K562 (cell line): ENCODE data around the gene PRAME. TPM values are rescaled to one million over a fixed set of nuclear protein-coding genes. Genes with fewer than 3 reads are reported as not detected.

ENCODE experiments used
- ATF1 ChIP-seq, 2 experiments: fragments of 450-650 bp in 1 of 2; IDR thresholded peaks; 2 replicates each; pipeline ENCODE4 v1.6.1; 2016; ENCODE audit warnings: missing compliant biosample characterization in 1 of 2, missing genetic modification characterization in 1 of 2
- CBFA2T3 ChIP-seq: fragments of 450-650 bp; IDR thresholded peaks from 2 replicates; pipeline ENCODE4 v1.6.1; 2017
- CEBPG ChIP-seq, 3 experiments: fragments of 200-800 bp in 1 of 3; sonication (Bioruptor generic) in 1 of 3; sonication (generic) in 1 of 3; formaldehyde crosslinking in 1 of 3; IDR thresholded peaks in 2 of 3; conservative IDR thresholded peaks in 1 of 3; 2 replicates each; pipeline versions ENCODE4 v1.6.1 to v1.8.0; 2016 to 2022; ENCODE audit warnings: missing compliant biosample characterization in 2 of 3, missing genetic modification characterization in 2 of 3, mild to moderate bottlenecking in 1 of 3, missing genetic modification reagents in 1 of 3
- CTBP1 ChIP-seq: fragments of 450-650 bp; IDR thresholded peaks from 2 replicates; pipeline ENCODE4 v1.6.1; 2016; ENCODE audit warnings: borderline replicate concordance
- CUX1 ChIP-seq: fragments of 200-800 bp; sonication (Bioruptor generic); IDR thresholded peaks from 2 replicates; pipeline ENCODE4 v1.6.1; 2016; ENCODE audit warnings: missing genetic modification characterization, missing compliant biosample characterization
- E2F3 ChIP-seq: fragments of 250-450 bp; sonication (Bioruptor Pico); IDR thresholded peaks from 2 replicates; pipeline ENCODE4 v1.4.0; 2020; ENCODE audit warnings: mild to moderate bottlenecking
- FOXK1 ChIP-seq: sonication (generic); formaldehyde crosslinking; IDR thresholded peaks from 2 replicates; pipeline ENCODE4 v1.8.0; 2022; ENCODE audit warnings: missing genetic modification reagents, mild to moderate bottlenecking, borderline replicate concordance
- HIVEP1 ChIP-seq: fragments of 250-450 bp; sonication (Bioruptor Pico); IDR thresholded peaks from 2 replicates; pipeline ENCODE4 v1.4.0; 2020; ENCODE audit warnings: mild to moderate bottlenecking
- KLF1 ChIP-seq: fragments of 450-650 bp; IDR thresholded peaks from 2 replicates; pipeline ENCODE4 v1.6.1; 2016; ENCODE audit warnings: missing genetic modification characterization, missing compliant biosample characterization
- MBD2 ChIP-seq: sonication (generic); IDR thresholded peaks from 2 replicates; pipeline ENCODE4 v1.6.1; 2016; ENCODE audit warnings: low read depth, borderline replicate concordance
- NR3C1 ChIP-seq: sonication (generic); formaldehyde crosslinking; IDR thresholded peaks from 2 replicates; pipeline ENCODE4 v1.8.1; 2022; ENCODE audit warnings: missing genetic modification reagents
- RFX5 ChIP-seq: IDR thresholded peaks from 2 replicates; pipeline ENCODE4 v1.6.1; 2011; ENCODE audit warnings: low read depth, mild to moderate bottlenecking, improper control_type of control experiment, low read length
- SAP30 ChIP-seq: fragments of 200-600 bp; sonication (generic); IDR thresholded peaks from 2 replicates; pipeline ENCODE4 v1.6.1; 2012; ENCODE audit warnings: borderline replicate concordance, low read depth, mild to moderate bottlenecking, moderate library complexity, low read length, control low read depth, inconsistent platforms; ENCODE audit not compliant: insufficient read depth, poor library complexity, severe bottlenecking
- SRF ChIP-seq, 2 experiments: fragments of 250-450, 450-650 bp in 1 of 2; sonication (Bioruptor Pico) in 1 of 2; sonication (generic) in 1 of 2; formaldehyde crosslinking; IDR thresholded peaks; 2 replicates each; pipeline versions ENCODE4 v1.5.0 to v1.5.1; 2020 to 2022; ENCODE audit warnings: mild to moderate bottlenecking in 1 of 2, missing genetic modification reagents in 1 of 2
- USF2 ChIP-seq: sonication (generic); formaldehyde crosslinking; IDR thresholded peaks from 2 replicates; pipeline ENCODE4 v1.5.0; 2020; ENCODE audit warnings: missing genetic modification reagents
- ZNF644 ChIP-seq: fragments of 200-800 bp; sonication (Bioruptor generic); IDR thresholded peaks from 2 replicates; pipeline ENCODE4 v1.6.1; 2016; ENCODE audit warnings: low read depth, missing genetic modification characterization, missing compliant biosample characterization
- polyA plus RNA-seq, 8 experiments: library from polyadenylated mRNA; depleted of rRNA in 4 of 8; stranded (reverse) in 5 of 8; unstranded in 3 of 8; fragments of >200 nt; fragmentation: Nextera tagmentation in 2 of 8; fragmentation: Illumina TruSeq in 1 of 8; extraction: Ambion mirVana in 2 of 8; extraction: Trizol in 1 of 8; gene quantifications; 2 replicates each; pipeline versions ENCODE4 v1.2.1 to v1.2.3, GENCODE V29; 2011 to 2014; ENCODE audit warnings: inconsistent platforms in 1 of 8, missing spikeins in 1 of 8
- total RNA-seq, 7 experiments: library from RNA; depleted of rRNA in 6 of 7; stranded (reverse); fragments of >200 nt in 6 of 7; fragmentation: Illumina TruSeq in 2 of 7; extraction: Trizol in 2 of 7; gene quantifications; 2 replicates each; pipeline versions ENCODE4 v1.2.1 to v1.2.3, GENCODE V29; 2011 to 2021; ENCODE audit warnings: low replicate concordance in 1 of 7
- TF ChIP-seq, protein P1 (sequence below): fragments of 250-450 bp; sonication (Bioruptor Pico); IDR thresholded peaks from 2 replicates; pipeline ENCODE4 v1.4.0; 2020; ENCODE audit warnings: borderline replicate concordance

PRAME gene
- total and polyA plus RNA-seq, 9 of the 15 experiments (the other 6 are each of a cell fraction or from before 2014, with no cell fraction given), result 662 to 2,141 (median 1,142) TPM

DNA sequence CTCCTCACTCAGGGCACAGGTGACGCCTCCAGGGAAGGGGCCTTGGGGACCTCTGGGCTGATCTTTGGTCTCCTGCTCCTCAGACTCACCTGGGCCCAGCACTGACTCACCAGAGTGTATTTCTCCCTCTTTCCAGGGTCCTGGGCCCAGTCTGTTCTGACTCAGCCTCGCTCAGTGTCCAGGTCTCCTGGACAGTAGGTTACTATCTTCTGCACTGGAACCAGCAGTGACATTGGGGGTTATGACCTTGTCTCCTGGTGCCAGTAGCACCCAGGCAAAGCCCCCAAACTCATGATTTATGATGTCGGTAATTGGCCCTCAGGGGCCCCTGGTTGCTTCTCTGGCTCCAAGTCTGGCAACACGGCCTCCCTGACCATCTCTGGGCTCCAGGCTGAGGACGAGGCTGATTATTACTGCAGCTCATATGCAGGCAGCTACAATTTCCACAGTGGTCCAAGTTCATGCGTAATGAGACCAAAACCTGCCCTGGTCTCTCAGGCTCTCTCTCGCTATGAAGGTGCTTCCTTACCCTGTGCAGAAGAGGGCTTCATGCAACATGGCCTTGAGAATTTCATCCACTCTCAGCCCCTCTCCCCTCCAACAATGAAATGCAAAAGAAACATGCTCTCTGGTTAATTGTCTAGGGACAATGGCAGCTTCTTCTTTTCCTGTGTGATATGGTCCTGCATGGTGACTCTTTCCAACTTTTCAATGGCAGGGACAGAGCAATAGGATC is 21.0 kb upstream of the PRAME start (continued):
- no peak for TF ChIP-seq CEBPG (CRISPR knock-in tag; IDR thresholded peaks at IDR 0.05)
- TF ChIP-seq CEBPG (tag; conservative IDR thresholded peaks at IDR 0.05 in 1 of 2, IDR thresholded peaks at IDR 0.05 in 1 of 2), result no peak
- TF ChIP-seq SAP30, result no peak
- TF ChIP-seq CTBP1, result no peak
- peak; percentile 23; the same call in 1 of the 2 replicates for TF ChIP-seq ATF1 (CRISPR knock-in tag; IDR thresholded peaks at IDR 0.05)
- TF ChIP-seq ATF1 (tag; IDR thresholded peaks at IDR 0.05), result no peak
- peak; percentile 50; the same call in 1 of the 2 replicates for TF ChIP-seq FOXK1 (CRISPR knock-in tag)
- no peak for TF ChIP-seq ZNF644 (tag)
- 0 out of 2 replicates have a peak, but pooled peaks have one; percentile 41 for TF ChIP-seq E2F3 (CRISPR knock-in tag)
- TF ChIP-seq HIVEP1 (CRISPR knock-in tag), result peak; percentile 69; the same call in 1 of the 2 replicates
- TF ChIP-seq MBD2, result no peak
- 0 out of 2 replicates have a peak, but pooled peaks have one; percentile 2 for TF ChIP-seq USF2 (CRISPR knock-in tag)
- TF ChIP-seq CUX1 (CRISPR knock-in tag), result no peak
- peak; percentile 61; the same call in 1 of the 2 replicates for TF ChIP-seq NR3C1 (CRISPR knock-in tag)
- 0 out of 4 replicates have a peak, but pooled peaks of 1 of the 2 experiments have one; percentile 41 for TF ChIP-seq SRF (CRISPR knock-in tag; IDR thresholded peaks at IDR 0.05)
- TF ChIP-seq KLF1 (tag), result no peak
- no peak for TF ChIP-seq RFX5
- TF ChIP-seq, protein P1, sequence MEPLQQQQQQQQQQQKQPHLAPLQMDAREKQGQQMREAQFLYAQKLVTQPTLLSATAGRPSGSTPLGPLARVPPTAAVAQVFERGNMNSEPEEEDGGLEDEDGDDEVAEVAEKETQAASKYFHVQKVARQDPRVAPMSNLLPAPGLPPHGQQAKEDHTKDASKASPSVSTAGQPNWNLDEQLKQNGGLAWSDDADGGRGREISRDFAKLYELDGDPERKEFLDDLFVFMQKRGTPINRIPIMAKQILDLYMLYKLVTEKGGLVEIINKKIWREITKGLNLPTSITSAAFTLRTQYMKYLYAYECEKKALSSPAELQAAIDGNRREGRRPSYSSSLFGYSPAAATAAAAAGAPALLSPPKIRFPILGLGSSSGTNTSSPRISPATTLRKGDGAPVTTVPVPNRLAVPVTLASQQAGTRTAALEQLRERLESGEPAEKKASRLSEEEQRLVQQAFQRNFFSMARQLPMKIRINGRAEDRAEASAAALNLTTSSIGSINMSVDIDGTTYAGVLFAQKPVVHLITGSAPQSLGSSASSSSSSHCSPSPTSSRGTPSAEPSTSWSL (CRISPR knock-in tag), result 0 out of 2 replicates have a peak, but pooled peaks have one; percentile 64
- no peak for TF ChIP-seq CBFA2T3
